H1 (cell line): Measurements from ENCODE around the gene TRIM38. TPM values are rescaled to one million over a fixed set of nuclear protein-coding genes. Genes with fewer than 3 reads are reported as not detected.

Experiments used
- CTCF ChIA-PET: fragments of 300-600 bp; sonication (Branson Sonifier 250); formaldehyde crosslinking; loops from one replicate; lab custom pipeline; 2021; ENCODE audit not compliant: partially characterized antibody; lab: Charles Lee
- POLR2A ChIA-PET: fragments of 300-600 bp; sonication (Branson Sonifier 250); formaldehyde crosslinking; loops from one replicate; lab custom pipeline; 2021; ENCODE audit warnings: inconsistent platforms; ENCODE audit not compliant: partially characterized antibody; lab: Charles Lee
- DNase-seq, 2 experiments: peaks; one replicate each; pipeline versions ENCODE4 v3.0.0 to v3.0.0-alpha.2; 2010 to 2022; ENCODE audit warnings: low spot score in 2 of 2, low read depth in 1 of 2, mixed read lengths in 1 of 2
- FAIRE-seq: peaks from 2 replicates; lab custom pipeline; 2011; peaks lifted over from hg19 to GRCh38; lab: Jason Lieb, UNC
- H2AFZ ChIP-seq: 2 replicates; pipeline ENCODE4 v1.8.1; 2012; ENCODE audit warnings: low read length, inconsistent platforms
- H2AK5ac ChIP-seq: 2 replicates; pipeline ENCODE4 v1.6.1; 2013; ENCODE audit warnings: low read depth, low read length
- H2BK120ac ChIP-seq: replicated peaks from 2 replicates; pipeline ENCODE3; 2013; ENCODE audit warnings: low read depth, low read length, inconsistent platforms
- H2BK12ac ChIP-seq: 2 replicates; pipeline ENCODE4 v1.6.1; 2013; ENCODE audit warnings: low read depth, low read length
- H2BK15ac ChIP-seq: 2 replicates; pipeline ENCODE4 v1.6.1; 2013; ENCODE audit warnings: low read length
- H2BK20ac ChIP-seq: 2 replicates; pipeline ENCODE4 v1.6.1; 2013; ENCODE audit warnings: low read length
- H2BK5ac ChIP-seq: 2 replicates; pipeline ENCODE4 v1.6.1; 2013; ENCODE audit warnings: low read depth, low read length
- H3K14ac ChIP-seq: 2 replicates; pipeline ENCODE4 v1.6.1; 2013; ENCODE audit warnings: inconsistent platforms; ENCODE audit not compliant: insufficient read length
- H3K18ac ChIP-seq: 2 replicates; pipeline ENCODE4 v1.6.1; 2013; ENCODE audit warnings: low read length; ENCODE audit errors: extremely low read depth
- H3K23ac ChIP-seq: 2 replicates; pipeline ENCODE4 v1.6.1; 2013; ENCODE audit warnings: inconsistent platforms; ENCODE audit not compliant: insufficient read length
- H3K23me2 ChIP-seq: 2 replicates; pipeline ENCODE4 v1.6.1; 2013; ENCODE audit warnings: low read depth, low read length
- H3K27ac ChIP-seq: 2 replicates; pipeline ENCODE4 v1.6.1; 2011; ENCODE audit warnings: low read depth, low read length, inconsistent platforms
- H3K27me3 ChIP-seq, 4 experiments: replicated peaks in 1 of 4; 1 replicate in 1 of 4; 2 replicates in 3 of 4; pipeline versions ENCODE4 v1.6.1 to v1.8.1; 2011 to 2013; ENCODE audit warnings: low read length in 3 of 4, mild to moderate bottlenecking in 3 of 4, inconsistent platforms in 2 of 4, mixed read lengths in 2 of 4, moderate library complexity in 1 of 4; ENCODE audit not compliant: control insufficient read depth in 3 of 4, insufficient read depth in 3 of 4; ENCODE audit errors: extremely low read depth in 1 of 4
- H3K36me3 ChIP-seq, 4 experiments: 2 replicates each; pipeline versions ENCODE4 v1.6.1 to v1.8.1; 2011 to 2013; ENCODE audit warnings: mild to moderate bottlenecking in 4 of 4, low read length in 3 of 4, moderate library complexity in 2 of 4, control low read depth in 1 of 4, inconsistent platforms in 1 of 4; ENCODE audit not compliant: insufficient read depth in 4 of 4, control insufficient read depth in 2 of 4
- H3K4ac ChIP-seq: replicated peaks from 2 replicates; pipeline ENCODE3; 2013; ENCODE audit warnings: low read length, low read depth, mixed read lengths, inconsistent platforms; ENCODE audit not compliant: insufficient read length
- H3K4me1 ChIP-seq, 4 experiments: replicated peaks in 1 of 4; 1 replicate in 1 of 4; 2 replicates in 3 of 4; pipeline versions ENCODE4 v1.6.1 to v1.8.1; 2011 to 2013; ENCODE audit warnings: low read length in 3 of 4, inconsistent platforms in 2 of 4, mixed read lengths in 1 of 4; ENCODE audit not compliant: insufficient read depth in 4 of 4, control insufficient read depth in 3 of 4
- H3K4me2 ChIP-seq, 2 experiments: 2 replicates each; pipeline versions ENCODE4 v1.6.1 to v1.8.1; 2011 to 2013; ENCODE audit warnings: low read depth in 2 of 2, low read length in 2 of 2, control low read depth in 1 of 2, inconsistent platforms in 1 of 2, mild to moderate bottlenecking in 1 of 2; ENCODE audit not compliant: insufficient read depth in 1 of 2
- H3K4me3 ChIP-seq, 4 experiments: fragments of 200-600, 300-600 bp in 1 of 4; sonication (generic), shearing (Covaris generic), sonication (Bioruptor Twin) in 1 of 4; 2 replicates each; pipeline versions ENCODE4 v1.5.1 to v1.8.1; 2011 to 2016; ENCODE audit warnings: low read length in 4 of 4, low read depth in 3 of 4, control low read depth in 2 of 4, inconsistent platforms in 2 of 4, mild to moderate bottlenecking in 2 of 4, mixed read lengths in 1 of 4, moderate library complexity in 1 of 4; ENCODE audit not compliant: insufficient read depth in 2 of 4; ENCODE audit errors: extremely low read depth in 1 of 4
- H3K56ac ChIP-seq: replicated peaks from 2 replicates; pipeline ENCODE3; 2013; ENCODE audit warnings: low read depth, mild to moderate bottlenecking, mixed read lengths, low read length, inconsistent platforms; ENCODE audit not compliant: insufficient read length
- H3K79me1 ChIP-seq: 2 replicates; pipeline ENCODE4 v1.6.1; 2013; ENCODE audit warnings: low read depth, low read length, control low read depth
- H3K79me2 ChIP-seq, 2 experiments: 2 replicates each; pipeline versions ENCODE4 v1.6.1 to v1.8.1; 2012 to 2013; ENCODE audit warnings: low read length in 2 of 2, mild to moderate bottlenecking in 2 of 2, inconsistent platforms in 1 of 2; ENCODE audit not compliant: insufficient read depth in 2 of 2, control insufficient read depth in 1 of 2
- H3K9ac ChIP-seq, 4 experiments: replicated peaks in 1 of 4; 1 replicate in 1 of 4; 2 replicates in 3 of 4; pipeline versions ENCODE4 v1.6.1 to v1.8.1; 2011 to 2013; ENCODE audit warnings: low read depth in 3 of 4, low read length in 3 of 4, control low read depth in 2 of 4, mild to moderate bottlenecking in 2 of 4, moderate library complexity in 2 of 4, inconsistent platforms in 1 of 4; ENCODE audit errors: extremely low read depth in 1 of 4
- H3K9me3 ChIP-seq, 2 experiments: 2 replicates each; pipeline versions ENCODE4 v1.6.1 to v1.8.1; 2012 to 2013; ENCODE audit warnings: mild to moderate bottlenecking in 2 of 2, moderate library complexity in 2 of 2, control low read depth in 1 of 2, inconsistent platforms in 1 of 2, low read depth in 1 of 2, low read length in 1 of 2, mixed read lengths in 1 of 2; ENCODE audit not compliant: insufficient read depth in 2 of 2
- H4K20me1 ChIP-seq, 2 experiments: replicated peaks in 1 of 2; 2 replicates each; pipeline versions ENCODE3 to v1.8.1; 2011 to 2013; ENCODE audit warnings: inconsistent platforms in 2 of 2, low read length in 2 of 2, mild to moderate bottlenecking in 1 of 2; ENCODE audit not compliant: insufficient read depth in 2 of 2, control insufficient read depth in 1 of 2
- H4K5ac ChIP-seq: 2 replicates; pipeline ENCODE4 v1.6.1; 2013; ENCODE audit warnings: low read length, low read depth, mixed read lengths, inconsistent platforms; ENCODE audit not compliant: insufficient read length
- H4K8ac ChIP-seq: 2 replicates; pipeline ENCODE4 v1.8.0; 2013; ENCODE audit warnings: mild to moderate bottlenecking, moderate library complexity, low read length, inconsistent platforms; ENCODE audit not compliant: insufficient read depth; ENCODE audit errors: extremely low read depth
- H4K91ac ChIP-seq: replicated peaks from 2 replicates; pipeline ENCODE3; 2013; ENCODE audit warnings: low read length, mixed read lengths, inconsistent platforms; ENCODE audit not compliant: insufficient read length
- ASH2L ChIP-seq: fragments of 200-600, 300-600 bp; sonication (generic); IDR thresholded peaks from one replicate; pipeline ENCODE4 v1.7.1; 2017; ENCODE audit warnings: low read length
- POLR2A ChIP-seq, 2 experiments: IDR thresholded peaks; 1 replicate in 1 of 2; 2 replicates in 1 of 2; pipeline ENCODE4 v1.6.1; 2011; ENCODE audit warnings: low read depth in 2 of 2, low read length in 2 of 2, mild to moderate bottlenecking in 2 of 2; ENCODE audit errors: control extremely low read depth in 1 of 2
- RBBP5 ChIP-seq: IDR thresholded peaks from 2 replicates; pipeline ENCODE4 v1.7.1; 2012; ENCODE audit warnings: low read depth, mild to moderate bottlenecking, inconsistent platforms, low read length, moderate library complexity, borderline replicate concordance
- WGBS, 2 experiments: shearing (Covaris generic) in 1 of 2; methylation state at CpG; one replicate each; pipeline versions ENCODE4 v1.1.6 to v1.1.7; 2013 to 2015; ENCODE audit warnings: low lambda C conversion rate in 2 of 2, mixed read lengths in 2 of 2, inconsistent platforms in 1 of 2, low coverage in 1 of 2, missing lambda C conversion rate in 1 of 2; ENCODE audit not compliant: insufficient replicate concordance in 2 of 2, insufficient coverage in 1 of 2, insufficient read length in 1 of 2; ENCODE audit errors: extremely low coverage in 1 of 2, missing lambda C conversion rate in 1 of 2; 5-methylcytosine and 5-hydroxymethylcytosine counted together
- polyA plus RNA-seq, 7 experiments: library from polyadenylated mRNA; depleted of rRNA in 3 of 7; stranded (reverse) in 5 of 7; unstranded in 2 of 7; fragments of >200 nt in 5 of 7; fragments of 200-250 nt in 2 of 7; gene quantifications; 1 replicate in 5 of 7; 2 replicates in 1 of 7; 4 replicates in 1 of 7; pipeline versions ENCODE4 v1.2.1 to v1.2.3, GENCODE V29; 2011 to 2013; ENCODE audit warnings: missing spikeins in 2 of 7, mixed read lengths in 2 of 7
- total RNA-seq: library from RNA; stranded (reverse); fragmentation: NEBNext Ultra II Directional; extraction: Animal tissue kit (Norgen Biotek cat#: 25700); gene quantifications from 2 replicates; pipeline ENCODE4 v1.2.1, GENCODE V29; 2021

Gene TRIM38
- total and polyA plus RNA-seq, 2 of the 8 experiments (the other 6 are each of a cell fraction or from before 2014, with no cell fraction given): 0.43 to 0.56 TPM

DNA sequence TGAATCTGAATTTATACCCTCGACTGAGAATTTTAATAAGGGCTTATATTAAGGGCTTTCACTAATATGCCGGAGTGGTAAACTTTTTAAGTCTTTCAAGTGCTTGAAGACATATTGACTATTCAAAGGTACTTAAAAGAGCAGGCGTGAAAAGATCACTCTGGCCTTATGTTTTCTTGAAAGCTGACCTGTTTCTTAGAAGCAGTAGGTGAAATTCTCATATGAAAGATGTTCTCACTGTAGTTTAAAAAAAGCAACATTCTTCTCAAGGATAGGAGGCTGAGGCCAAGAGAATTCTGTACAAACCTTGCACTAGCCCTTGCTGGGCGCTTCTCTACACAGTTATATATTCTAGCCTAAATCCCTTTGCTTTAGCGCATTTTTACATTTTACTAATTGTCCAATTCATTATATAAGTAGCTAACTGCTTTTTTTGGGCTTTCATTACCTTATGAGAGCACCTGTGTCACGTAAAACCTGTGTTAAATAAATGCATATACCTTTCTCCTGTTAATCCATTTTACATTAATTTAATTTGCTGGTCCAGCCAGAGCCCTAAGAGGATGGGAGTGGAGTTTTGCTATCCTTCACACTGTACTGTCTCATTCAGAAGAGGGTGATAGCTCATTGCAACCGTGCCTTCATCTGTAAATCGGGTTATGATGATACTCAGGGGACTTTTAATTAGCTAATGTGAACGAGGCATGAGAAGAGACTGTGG, 65.0 kb downstream of the TRIM38 start:
- no peaks in the 10 kb centered on the region for H3K79me1 ChIP-seq
- H3K23ac ChIP-seq: no peak overlapping the region
- H3K36me3 ChIP-seq: no peaks in the 10 kb centered on the region
- no peak overlapping the region for H3K14ac ChIP-seq
- no peak overlapping the region for H2BK12ac ChIP-seq
- no peaks in the 10 kb centered on the region for H3K9me3 ChIP-seq
- H3K79me2 ChIP-seq: no peaks in the 10 kb centered on the region
- H3K4ac ChIP-seq: peak overlapping the region; percentile 62
- peak overlapping the region; percentile 78; the same call in 1 of the 2 replicates for H3K27ac ChIP-seq
- POLR2A ChIA-PET: interaction anchor here (0.7 to 43.5 kb wide), 36 partner anchors 3 to 1867 kb away, joined by 3 to 1982 read pairs (median 15); partner anchors contain the start of gene HFE
- H4K20me1 ChIP-seq: peaks cover 0 to 5% of the 10 kb centered on the region in 2 experiments
- H2AFZ ChIP-seq: no peak overlapping the region
- H3K27me3 ChIP-seq: no peaks in the 10 kb centered on the region
- H2AK5ac ChIP-seq: no peak overlapping the region
- peaks cover 13% of the 10 kb centered on the region for H3K23me2 ChIP-seq
- peak overlapping the region; percentile 80; the same call in 1 of the 2 replicates for H3K18ac ChIP-seq
- peak overlapping the region; percentile 92 for H4K91ac ChIP-seq
- CTCF ChIA-PET: interaction anchor here (1.0 to 1.5 kb wide), 3 partner anchors 7 to 92 kb away, joined by 3 to 4 read pairs (median 3); a partner anchor contains a TSS
- FAIRE-seq (no peak), DNase-seq (no peak)
- H3K56ac ChIP-seq: peak overlapping the region; percentile 13
- 41% methylated on average over 9 of the region's 9 CpGs; no CpG with 5 or more reads in 1 of the 2 experiments for WGBS, 2 experiments
- no peak overlapping the region for H2BK20ac ChIP-seq
- peak overlapping the region in 3 of 4 experiments; percentile 29 to 68 (median 32); a peak in 4 of 7 replicates for H3K9ac ChIP-seq
- H4K5ac ChIP-seq: peak overlapping the region; percentile 46
- no peak overlapping the region for H2BK15ac ChIP-seq
- peak overlapping the region in 2 of 4 experiments; percentile 75 to 89; a peak in 4 of 8 replicates for H3K4me3 ChIP-seq
- H2BK120ac ChIP-seq: peak overlapping the region; percentile 69
- H2BK5ac ChIP-seq: peak overlapping the region; percentile 67; the same call in 1 of the 2 replicates
- H3K4me2 ChIP-seq: peak overlapping the region; percentile 73 to 81
- H4K8ac ChIP-seq: no peak overlapping the region
- peaks cover 2 to 21% (median 10%) of the 10 kb centered on the region in 4 experiments; a peak in 5 of 7 replicates for H3K4me1 ChIP-seq
- TF ChIP-seq POLR2A (IDR thresholded peaks at IDR 0.05; ENCODE audit: control extremely low read depth in 1 of 2, low read depth in 2 of 2, low read length in 2 of 2): peak in 1 of 2 experiments; percentile 3; a peak in 1 of 3 replicates
- TF ChIP-seq RBBP5: no peak
- no peak for TF ChIP-seq ASH2L
